SKM-1 treated with dmso at 0.1 percent for 144 hours (cell line): ENCODE results near the gene HSBP1L1.

ENCODE experiments used
- DNase-seq: peaks from one replicate; lab custom pipeline; 2025; ENCODE audit not compliant: unreplicated experiment; lab: John Stamatoyannopoulos, UW

The HSBP1L1 gene

GRCh38 chr18:79944126-79944731 lies 20.2 kb upstream of the HSBP1L1 start:
- no peak for DNase-seq

DNA sequence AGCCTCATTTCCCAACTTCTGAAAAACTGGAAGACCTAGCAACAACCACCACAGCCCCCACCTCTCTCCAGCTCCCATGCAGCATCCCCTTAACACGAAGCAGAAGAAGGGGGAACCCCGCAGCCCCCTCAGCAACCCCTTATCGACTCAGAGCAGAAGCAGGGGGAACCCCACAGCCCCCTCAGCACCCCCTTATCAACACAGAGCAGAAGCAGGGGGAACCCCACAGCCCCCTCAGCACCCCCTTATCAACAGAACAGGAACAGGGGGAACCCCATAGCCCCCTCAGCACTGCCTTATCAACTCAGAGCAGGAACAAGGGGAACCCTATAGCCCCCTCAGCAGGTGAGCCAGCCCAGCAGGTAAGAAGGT lies 19.7 kb upstream of the HSBP1L1 start:
- DNase-seq: no peak

GRCh38 chr18:79945118-79946042 lies 19.1 kb upstream of the HSBP1L1 start:
- DNase-seq: no peak

DNA sequence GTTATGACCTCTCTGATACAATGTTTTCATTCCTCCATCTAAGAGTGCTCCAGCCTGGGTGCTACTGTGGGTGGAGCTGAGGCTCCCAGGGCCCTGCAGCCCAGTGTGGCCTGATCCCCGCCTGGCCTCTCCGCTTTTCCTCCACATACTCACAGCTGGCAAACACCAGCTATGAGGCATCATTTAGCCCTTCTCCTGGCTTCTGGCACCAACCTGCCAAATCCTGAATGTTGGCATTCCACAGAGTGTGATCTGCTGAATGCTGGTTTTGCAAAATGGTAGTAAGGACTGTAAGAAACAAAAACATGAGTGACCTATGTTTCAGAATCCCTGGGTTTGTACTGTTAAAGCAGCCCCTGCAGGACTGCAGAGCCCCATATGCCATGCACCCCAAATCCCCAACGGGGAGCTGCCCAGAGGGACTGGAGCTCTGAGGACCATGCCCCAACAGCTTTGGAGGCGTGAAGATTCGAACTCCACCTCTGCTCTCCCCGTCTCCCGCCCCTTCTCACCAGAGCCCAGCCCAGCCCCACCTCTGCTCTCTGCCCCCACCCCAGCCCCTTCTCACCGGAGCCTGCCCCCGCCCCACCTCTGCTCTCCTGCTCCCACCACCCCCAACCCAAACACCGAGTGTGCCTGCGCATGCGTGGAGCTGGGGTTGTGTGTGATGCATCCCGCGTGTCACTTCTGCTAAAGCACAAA lies 17.2 kb upstream of the HSBP1L1 start:
- no peak for DNase-seq

DNA sequence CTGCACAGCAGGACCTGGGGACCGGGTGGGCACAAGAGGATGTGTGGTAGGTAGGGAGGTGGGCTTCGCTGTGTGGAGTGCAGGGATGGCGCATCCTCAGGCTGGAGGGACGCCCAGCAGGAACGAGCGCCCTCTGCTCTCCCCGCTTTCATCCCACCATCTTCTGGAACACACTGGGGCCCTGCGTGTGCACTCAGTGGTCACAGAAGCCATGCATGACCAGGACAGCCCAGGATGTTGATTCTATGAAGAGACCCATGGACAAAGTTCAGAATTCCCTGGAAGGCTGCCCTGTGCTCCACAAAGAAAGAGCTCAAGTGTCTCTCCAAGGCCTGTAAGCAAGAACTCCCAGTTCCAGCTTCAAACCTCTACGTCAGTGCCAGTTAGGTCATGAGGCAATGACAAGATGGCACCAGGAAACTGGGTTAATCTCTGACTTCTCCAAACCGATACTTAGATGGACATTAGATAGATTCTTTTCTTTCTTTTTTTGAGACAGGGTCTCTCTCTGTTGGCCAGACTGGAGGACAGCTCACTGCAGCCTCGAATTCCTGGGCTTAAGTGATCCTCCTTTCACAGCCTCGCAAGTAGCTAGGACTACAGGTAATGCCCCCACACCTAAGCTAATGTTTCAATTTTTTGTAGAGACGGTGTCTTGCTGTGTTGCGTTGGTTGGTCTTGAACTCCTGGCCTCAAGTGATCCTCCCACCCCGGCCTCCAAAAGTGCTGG lies 16.4 kb upstream of the HSBP1L1 start:
- no peak for DNase-seq

DNA sequence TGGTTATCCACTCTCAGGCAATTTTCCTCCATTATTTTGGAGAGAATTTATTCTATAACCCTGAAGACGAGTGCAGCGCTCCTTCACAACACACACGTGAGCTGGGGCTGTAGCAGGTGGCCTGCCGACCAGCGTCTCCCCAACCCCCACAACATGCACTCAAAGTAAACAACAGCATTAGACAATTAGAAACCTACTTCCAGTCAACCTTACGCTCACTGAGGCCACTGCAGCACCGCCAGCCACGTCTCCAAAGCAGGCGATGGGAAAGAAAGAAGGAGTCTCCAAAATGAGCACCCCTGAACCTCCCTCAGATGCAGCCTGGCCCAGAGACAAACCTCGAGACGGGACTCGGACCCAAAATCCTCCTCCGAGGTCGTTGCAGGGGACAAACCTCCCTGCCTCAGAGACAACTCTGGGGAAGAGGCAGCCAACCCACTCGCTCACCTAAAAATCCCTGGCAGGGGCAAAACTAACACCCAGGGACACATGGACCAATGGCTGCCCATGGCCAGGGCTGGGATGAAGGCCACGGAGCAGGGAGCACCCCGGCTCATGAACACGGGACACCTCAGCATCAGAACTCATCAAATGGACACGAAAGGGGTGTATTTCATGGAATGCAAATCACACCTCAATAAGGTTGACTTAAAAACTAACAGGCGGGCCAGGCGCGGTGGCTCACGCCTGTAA lies 15.6 kb upstream of the HSBP1L1 start:
- no peak for DNase-seq

- DNase-seq: peak; percentile 94
Measured at GRCh38 chr18:79949697-79950487, 14.6 kb upstream of the HSBP1L1 start.

GRCh38 chr18:79950515-79951341 lies 13.7 kb upstream of the HSBP1L1 start:
- no peak for DNase-seq

DNA sequence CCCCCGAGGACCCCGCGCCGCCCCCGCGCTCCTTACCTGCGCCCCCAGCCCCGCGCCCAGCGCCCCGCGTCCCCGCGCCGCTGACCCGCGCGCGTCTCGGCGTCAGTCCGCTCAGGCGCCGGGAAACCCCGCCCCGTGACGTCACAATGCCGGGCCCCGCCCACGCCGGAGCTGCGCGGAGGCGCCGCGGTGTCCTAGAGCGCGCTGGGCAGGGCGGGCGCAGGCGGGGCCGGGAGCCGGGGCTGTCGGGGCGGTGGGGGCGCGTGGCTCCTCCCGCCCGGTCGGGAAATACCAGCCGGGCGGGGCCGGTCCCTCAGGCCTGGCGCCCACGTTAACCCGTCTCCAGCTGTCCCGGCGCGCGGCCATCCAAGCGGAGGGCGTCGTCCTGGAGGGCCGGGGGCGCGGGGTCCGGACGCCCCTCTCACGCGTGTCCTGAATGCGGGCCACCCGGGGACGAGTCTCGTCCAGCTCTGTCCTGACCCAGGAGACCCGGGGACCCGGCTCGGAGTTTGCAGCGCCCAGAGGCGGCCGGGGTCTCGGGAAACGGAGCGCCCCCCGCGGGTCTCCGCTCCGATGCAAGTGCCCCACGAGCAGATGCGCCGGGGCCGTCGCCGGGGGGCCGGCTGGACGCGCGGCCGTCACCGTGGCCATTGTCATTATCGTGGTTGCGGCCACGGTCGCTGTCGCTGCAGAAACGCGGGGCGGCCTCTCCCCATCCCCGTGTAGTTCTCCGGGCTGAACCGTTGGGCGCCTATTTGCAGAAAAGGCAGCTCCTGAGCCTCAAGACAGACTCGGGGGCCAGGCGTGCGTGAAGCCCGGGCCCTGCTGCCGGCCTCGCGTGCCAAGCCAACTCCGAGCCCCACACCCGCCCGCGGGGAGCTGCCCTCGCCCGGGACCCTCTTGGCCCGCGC lies 12.6 kb upstream of the HSBP1L1 start, which contains the start of gene SLC66A2:
Gene SLC66A2, minus strand, starts transcription at position 109 of the 911 bp plus-strand sequence. CDS start 727 bp downstream, outside the sequence.
- peak; percentile 73 for DNase-seq

DNA sequence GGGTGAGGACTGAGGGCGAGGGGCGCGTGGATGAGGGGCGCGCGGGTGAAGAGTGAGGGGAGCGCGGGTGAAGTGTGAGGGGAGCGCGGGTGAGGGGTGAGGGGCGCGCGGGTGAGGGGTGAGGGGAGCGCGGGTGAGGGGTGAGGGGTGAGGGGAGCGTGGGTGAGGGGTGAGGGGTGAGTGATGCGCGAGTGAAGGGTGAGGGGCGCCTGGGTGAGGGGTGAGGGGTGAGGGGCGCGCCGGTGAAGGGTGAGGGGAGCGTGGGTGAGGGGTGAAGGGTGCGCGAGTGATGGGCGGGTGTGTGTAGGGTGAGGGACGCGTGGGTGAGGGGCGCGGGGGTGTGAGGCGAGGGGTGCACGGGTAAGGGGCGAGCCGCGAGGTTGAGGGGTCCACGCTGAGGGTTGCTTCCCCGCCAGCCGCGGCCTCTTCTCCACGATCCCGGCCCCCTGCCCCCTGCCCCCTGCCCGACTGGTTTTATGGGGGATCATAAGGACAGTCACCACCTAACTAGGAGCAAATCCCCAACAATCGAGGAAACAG lies 11.9 kb upstream of the HSBP1L1 start:
- no peak for DNase-seq

- DNase-seq: no peak
Measured at GRCh38 chr18:79952996-79953559, 11.4 kb upstream of the HSBP1L1 start.

DNA sequence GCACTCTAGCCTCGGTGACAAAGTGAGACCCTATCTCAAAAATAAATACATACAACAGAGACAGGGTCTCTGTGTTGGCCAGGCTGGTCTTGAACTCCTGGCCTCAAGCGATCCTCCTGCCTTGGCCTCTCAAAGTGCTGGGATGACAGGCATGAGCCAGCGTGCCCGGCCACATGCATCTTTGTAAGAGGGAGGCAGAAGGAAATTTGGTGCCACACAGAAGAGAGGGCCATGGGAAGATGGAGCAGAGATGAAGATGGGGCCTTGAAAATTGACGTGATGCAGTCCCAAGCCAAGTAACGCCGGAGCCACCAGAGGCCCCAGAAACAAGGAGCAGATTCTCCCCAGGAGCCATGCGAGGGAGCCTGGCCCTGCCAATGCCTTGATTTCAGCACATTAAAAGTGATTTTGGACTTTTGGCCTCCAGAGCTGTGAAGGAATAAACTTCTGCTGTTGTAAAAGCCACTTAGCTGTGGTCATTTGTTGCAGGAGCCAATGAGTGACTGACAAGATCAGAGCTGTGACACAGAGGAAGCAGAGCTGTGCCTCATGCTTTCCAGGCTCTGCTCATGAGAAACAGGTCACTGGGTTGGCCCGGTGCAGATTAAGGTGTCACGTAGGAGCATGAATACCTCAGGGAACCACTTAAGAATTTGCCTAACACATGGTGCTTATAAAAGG lies 10.3 kb upstream of the HSBP1L1 start:
- DNase-seq: no peak

DNA sequence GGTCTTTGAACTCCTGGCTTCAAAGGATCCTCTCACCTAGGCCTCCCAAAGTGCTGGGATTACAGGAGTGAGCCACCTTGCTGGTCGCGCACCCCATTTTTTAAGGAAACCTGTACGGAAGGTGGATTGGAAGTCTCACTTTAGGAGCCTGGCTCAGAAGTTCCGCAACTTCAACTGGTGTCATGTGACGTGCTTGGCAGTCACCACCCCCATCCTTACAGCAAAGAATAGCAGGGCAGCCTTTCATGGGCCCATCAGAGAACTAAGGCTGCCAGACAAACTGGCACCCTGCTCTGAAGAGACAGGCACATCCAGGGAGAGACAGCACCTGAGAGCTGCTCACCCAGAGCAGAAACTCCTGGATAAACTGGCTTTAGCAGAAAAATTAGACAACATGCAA lies 9.7 kb upstream of the HSBP1L1 start:
- no peak for DNase-seq

DNA sequence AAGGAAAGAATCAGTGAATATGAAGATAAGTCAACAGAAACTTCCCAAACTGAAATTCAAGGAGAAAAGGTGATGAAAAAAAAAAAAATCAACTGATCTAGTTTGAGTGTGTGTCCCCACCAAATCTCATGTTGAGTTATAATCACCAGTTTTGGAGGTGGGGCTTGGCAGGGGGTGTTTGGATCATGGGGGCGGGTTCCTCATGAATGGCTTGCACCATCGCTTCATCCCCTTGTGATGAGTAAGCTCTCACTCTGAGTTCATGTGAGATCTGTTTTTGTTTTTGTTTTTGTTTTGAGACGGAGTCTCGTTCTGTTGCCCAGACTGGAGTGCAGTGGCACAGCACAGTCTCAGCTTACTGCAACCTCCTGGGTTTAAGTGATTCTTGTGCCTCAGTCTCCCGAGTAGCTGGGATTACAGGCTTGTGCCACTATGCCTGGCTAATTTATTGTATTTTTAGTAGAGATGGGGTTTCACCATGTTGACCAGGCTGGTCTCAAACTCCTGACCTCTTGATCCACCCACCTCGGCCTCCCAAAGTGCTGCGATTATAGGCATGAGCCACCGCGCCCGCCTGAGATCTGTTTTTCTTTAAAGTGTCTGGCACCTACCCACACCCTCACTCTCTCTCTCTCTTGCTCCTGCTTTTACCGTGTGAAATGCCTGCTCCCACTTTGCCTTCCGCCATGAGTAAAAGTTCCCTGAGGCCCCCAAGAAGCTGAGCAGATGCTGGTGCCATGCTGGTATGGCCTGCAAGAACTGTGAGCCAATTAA lies 9.0 kb upstream of the HSBP1L1 start:
- no peak for DNase-seq

DNA sequence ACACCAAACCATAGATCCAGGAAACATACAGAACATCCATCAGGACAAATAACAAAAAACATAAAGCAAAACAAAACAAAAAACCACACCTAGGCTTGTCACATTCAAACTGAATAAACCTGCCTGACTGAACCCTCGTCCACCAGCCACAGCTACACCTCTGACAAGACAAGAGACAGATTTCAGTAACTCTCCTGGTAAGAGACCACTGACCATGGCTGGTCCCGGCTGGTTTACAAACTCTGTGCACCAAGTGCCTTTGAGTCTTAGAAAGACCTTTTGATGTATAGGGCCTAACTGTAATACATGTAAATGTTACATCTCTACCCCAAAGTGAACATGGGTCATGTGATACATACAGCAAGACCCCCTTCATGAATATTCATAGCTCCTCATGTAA lies 8.2 kb upstream of the HSBP1L1 start:
- no peak for DNase-seq

DNA sequence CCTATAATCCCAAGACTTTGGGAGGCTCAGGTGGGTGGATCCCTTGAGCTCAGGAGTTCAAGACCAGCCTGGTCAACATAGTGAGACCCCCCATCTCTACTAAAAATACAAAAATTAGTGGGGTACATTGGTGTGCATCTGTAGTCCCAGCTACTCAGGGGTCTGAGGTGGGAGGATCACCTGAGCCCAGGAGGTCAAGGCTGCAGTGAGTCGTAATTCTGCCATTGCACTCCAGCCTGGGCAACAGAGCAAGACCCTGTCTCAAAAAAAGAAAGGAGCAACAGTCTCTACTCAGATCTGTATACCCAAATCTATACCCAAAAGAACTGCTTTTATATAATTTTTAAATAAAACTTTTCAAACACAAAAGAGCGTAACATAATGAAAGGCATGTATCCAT lies 5.5 kb upstream of the HSBP1L1 start:
- DNase-seq: no peak
